HG03064 (cell line): ENCODE data around the gene RNF166.

ENCODE experiments used
- ATAC-seq: cut with Tn5 transposase; IDR thresholded peaks from one replicate; pipeline ENCODE4 v1.9.1; 2021; ENCODE audit warnings: low read depth; ENCODE audit not compliant: unreplicated experiment

Gene RNF166

DNA sequence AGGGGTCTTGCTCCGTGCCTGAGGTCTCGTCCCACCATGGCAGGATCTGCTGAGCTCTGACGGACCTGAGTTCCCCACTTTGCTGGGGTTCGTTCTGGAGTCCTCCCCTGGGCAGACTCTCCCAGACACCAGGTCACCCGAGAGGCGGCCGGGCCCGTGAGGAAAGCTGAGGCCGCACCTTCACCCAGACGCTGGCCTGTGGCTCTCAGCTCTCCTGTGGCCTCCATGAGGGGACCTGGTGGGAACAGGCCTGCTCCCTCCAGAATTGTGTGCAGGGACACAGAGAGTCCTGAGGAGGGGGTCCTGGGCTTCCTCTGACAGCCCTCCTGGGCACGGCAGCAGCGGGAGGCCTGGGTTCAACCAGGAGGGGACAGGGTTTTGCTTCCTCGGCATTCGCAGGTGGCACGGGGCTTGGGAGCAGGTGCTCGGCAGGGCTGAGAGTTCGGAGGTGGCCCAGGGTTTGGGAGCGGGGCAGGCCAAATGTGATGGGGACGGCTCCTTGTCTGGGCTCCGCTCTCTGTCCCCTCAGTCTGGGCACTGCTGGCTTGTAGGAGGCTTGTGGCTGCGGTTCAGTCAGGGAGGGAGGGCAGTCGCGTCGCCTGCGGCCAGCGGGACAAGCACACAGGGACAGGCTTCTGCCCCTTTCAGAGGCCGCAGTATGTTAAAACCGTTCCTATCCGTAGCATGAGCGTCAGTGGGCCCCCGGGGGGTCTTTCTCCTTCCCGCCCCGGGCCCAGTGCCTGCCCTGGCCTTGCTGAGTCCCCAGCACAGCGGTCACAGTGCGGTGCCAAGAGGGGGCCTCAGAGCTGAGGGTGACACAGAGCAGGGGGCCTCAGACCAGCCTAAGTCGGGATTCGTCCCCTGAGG, 11.8 kb downstream of the RNF166 start:
- ATAC-seq, result no peak

DNA sequence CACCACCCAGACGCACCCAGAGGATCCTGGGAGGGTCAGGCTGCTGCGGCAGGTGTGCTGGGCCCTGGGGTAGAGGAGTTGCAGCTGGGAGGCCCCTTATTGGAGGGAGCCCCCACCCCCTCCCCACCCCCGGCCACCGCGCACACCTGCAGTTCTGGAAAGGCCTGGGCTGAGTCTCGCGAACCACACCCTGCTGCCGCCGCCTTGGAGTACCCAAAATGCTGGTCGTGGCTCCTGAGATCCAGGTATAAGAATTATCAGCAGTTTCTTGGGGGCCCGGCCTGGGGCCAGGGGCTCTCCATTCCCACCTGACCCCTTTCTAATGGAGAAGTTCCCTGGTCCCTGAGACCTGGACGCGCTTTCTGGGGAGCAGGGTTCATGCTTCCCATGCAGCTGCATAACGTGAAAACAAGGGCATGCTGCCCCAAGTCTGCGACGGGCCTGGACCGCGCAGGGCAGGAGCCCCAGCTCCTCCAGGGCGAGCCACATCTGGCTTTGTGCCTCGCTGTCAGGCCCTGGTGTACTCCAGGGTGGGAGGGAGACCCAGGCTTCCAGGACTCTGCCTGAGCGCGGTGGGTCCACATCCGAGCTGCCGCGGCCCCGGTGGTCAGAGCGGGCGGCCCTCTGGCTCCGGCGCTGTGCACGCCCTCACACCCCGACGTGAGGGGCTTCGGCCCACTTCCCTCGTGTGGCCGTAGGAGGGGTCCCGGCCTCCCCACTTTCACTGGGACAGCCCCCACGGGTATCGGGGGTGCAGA, 12.6 kb downstream of the RNF166 start:
- no peak for ATAC-seq

DNA sequence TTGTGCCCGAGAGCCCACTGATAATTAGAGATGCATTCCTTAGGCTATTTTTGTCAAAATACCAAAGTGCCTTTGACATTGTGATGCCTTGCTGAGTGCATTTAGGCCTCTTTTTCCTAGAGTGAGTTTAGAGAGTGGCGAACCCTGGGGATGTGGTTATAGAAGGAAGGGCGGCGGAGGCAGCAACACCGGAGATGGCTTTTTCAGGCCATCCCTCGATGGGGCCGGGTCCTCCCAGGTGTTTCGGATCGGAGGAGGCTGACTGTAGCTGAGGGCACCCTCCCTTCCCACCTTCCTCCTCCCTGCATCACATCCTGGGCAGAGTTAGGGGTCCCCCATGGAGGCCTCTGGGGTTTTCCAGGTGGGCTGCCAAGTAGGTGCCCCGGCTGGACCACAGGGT, 13.3 kb downstream of the RNF166 start:
- no peak for ATAC-seq

DNA sequence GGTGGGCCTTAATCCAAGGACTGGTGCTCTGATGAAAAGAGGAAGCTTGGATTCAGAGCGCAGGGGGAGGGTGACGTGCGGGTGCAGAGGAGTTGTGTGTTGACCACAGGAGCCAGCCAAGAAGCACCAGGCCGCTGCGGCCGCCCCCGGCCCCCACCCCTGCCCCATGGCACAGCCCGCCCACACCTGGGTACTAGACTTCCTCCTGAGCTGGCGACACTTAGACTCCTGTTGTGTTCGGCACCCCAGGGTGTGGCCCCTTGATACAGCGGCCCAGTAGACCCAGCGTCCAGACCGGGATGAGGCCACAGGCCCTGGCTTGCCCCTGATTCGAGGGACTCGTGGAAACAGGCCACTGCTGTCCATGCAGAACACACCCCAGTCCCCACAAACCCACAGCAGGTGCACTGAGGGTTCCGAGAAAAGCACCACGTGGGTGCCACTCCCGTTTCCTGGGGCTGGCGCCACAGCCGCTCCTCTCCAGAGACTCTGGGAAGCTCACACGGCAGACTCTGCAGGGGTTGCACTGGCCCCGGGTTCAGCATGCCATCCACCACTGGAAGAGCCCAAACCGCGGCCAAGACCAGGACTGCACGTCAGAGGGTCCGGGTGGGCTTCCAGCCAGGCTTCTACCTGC, 14.2 kb downstream of the RNF166 start:
- no peak for ATAC-seq

- no peak for ATAC-seq
Measured at GRCh38 chr16:88691129-88691813, 14.9 kb downstream of the RNF166 start.

- no peak for ATAC-seq
Measured at GRCh38 chr16:88690341-88691128, 15.7 kb downstream of the RNF166 start.

- no peak for ATAC-seq
Measured at GRCh38 chr16:88688013-88688778, 18.0 kb downstream of the RNF166 start.

- no peak for ATAC-seq
Measured at GRCh38 chr16:88687676-88688012, 18.6 kb downstream of the RNF166 start.

- ATAC-seq, result no peak
Measured at GRCh38 chr16:88687254-88687576, 19.0 kb downstream of the RNF166 start.

GRCh38 chr16:88686439-88687253, 19.6 kb downstream of the RNF166 start, which contains the start of gene SNAI3:
SNAI3 (minus strand) TSS chr16:88686507; CDS start chr16:88686406, 101 bp downstream.
- ATAC-seq, result peak; percentile 48

- ATAC-seq, result peak; percentile 9
Measured at GRCh38 chr16:88686062-88686438, 20.2 kb downstream of the RNF166 start.

GRCh38 chr16:88685156-88686061, 20.8 kb downstream of the RNF166 start:
- ATAC-seq, result no peak

- ATAC-seq, result no peak
Measured at GRCh38 chr16:88684569-88685155, 21.5 kb downstream of the RNF166 start.

DNA sequence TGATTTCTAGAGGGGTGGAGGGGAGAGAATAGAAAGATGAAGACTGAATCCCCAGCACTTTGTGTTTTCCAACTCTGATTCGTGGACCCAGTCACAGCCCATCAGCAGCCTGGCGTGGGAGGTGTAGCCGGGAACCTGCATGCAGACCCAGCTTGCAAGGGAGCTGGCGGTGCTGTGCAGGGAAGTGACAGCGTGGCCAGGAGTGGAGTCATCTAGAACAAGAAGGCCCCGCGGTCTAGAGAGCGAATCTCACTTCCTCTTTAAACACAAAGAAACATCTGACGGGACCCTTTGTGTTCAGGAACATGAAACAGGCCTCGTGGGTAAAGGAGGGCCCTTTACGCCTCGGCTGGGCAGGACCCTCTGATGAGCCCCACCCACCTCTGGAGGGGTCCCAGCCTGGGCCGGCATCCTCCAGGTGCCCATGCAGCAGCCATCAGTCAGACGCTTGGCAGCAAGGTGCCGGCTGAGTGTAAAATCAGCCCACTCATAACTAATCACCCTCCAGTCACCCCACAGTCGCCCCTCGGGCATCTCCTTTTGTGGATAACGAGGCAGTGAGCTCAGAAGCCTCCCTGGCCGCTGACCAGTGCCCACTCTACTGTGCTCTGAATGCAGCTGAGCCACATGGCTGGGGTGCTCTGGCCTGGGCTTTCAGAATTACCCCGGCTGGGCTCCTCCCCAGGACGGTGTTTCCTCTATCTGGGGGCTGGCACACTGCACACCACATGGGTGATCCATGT, 24.3 kb downstream of the RNF166 start:
- peak; percentile 63 for ATAC-seq

DNA sequence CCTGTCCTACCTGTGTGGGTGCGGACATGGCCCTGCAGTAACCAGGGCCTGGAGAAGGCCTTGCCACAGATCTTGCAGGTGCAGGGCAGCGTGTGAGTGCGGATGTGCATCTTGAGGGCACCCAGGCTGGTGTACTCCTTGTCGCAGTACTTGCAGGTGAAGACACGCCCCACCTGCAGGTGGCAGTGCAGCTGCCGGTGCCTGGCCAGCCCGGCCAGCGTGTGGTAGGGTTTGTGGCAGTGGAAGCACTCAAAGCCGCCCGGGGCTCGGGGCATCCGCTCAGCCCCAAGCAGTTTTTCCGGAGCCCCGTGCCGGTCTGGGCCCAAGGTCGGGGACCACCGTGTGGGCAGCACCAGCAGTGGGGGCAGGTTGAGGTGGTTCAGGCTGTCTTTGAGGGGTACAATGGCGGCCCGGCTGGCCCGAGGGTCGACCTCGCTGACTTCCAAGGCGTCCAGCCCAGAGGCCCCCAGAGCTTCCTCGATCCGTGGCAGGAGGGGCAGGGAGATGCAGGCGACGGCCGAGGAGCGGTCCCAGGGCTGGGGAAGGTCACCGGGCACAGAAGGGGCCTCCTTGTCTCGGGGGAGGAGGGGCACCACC, 25.0 kb downstream of the RNF166 start:
- no peak for ATAC-seq

DNA sequence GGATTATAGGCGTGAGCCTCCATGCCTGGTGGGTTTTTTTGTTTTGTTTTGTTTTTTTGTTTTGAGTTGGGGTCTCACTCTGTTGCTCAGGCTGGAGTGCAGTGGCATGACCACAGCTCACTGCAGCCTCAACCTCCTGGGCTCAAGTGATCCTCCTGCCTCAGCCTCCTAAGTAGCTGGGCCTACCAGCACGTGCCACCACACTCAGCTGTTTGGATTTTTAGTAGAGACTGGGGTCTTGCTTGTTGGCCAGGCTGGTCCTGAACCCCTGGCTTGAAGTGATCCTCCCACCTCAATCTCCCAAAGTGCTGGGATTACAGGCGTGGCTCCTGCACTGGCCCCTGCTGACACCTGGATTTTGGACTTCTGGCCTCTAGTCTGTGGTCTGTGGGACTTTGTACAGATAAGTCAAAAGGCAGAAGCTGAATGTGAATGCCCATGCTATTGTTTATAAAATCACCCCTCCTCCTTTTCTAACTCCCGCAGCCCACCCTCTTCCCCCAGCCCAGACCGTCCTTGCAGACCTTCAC, 25.6 kb downstream of the RNF166 start:
- ATAC-seq, result no peak
